H1 (cell line): ENCODE measurements around the gene TGFB1. TPM values are rescaled to one million over a fixed set of nuclear protein-coding genes. Genes with fewer than 3 reads are reported as not detected.

ENCODE experiments used
- CTCF ChIA-PET: fragments of 300-600 bp; sonication (Branson Sonifier 250); formaldehyde crosslinking; loops from one replicate; lab custom pipeline; 2021; ENCODE audit not compliant: partially characterized antibody; lab: Charles Lee
- POLR2A ChIA-PET: fragments of 300-600 bp; sonication (Branson Sonifier 250); formaldehyde crosslinking; loops from one replicate; lab custom pipeline; 2021; ENCODE audit warnings: inconsistent platforms; ENCODE audit not compliant: partially characterized antibody; lab: Charles Lee
- DNase-seq, 2 experiments: peaks; one replicate each; pipeline versions ENCODE4 v3.0.0 to v3.0.0-alpha.2; 2010 to 2022; ENCODE audit warnings: low spot score in 2 of 2, low read depth in 1 of 2, mixed read lengths in 1 of 2
- FAIRE-seq: peaks from 2 replicates; lab custom pipeline; 2011; peaks lifted over from hg19 to GRCh38; lab: Jason Lieb, UNC
- H2AFZ ChIP-seq: 2 replicates; pipeline ENCODE4 v1.8.1; 2012; ENCODE audit warnings: low read length, inconsistent platforms
- H2AK5ac ChIP-seq: 2 replicates; pipeline ENCODE4 v1.6.1; 2013; ENCODE audit warnings: low read depth, low read length
- H2BK120ac ChIP-seq: replicated peaks from 2 replicates; pipeline ENCODE3; 2013; ENCODE audit warnings: low read depth, low read length, inconsistent platforms
- H2BK12ac ChIP-seq: 2 replicates; pipeline ENCODE4 v1.6.1; 2013; ENCODE audit warnings: low read depth, low read length
- H2BK15ac ChIP-seq: 2 replicates; pipeline ENCODE4 v1.6.1; 2013; ENCODE audit warnings: low read length
- H2BK20ac ChIP-seq: 2 replicates; pipeline ENCODE4 v1.6.1; 2013; ENCODE audit warnings: low read length
- H2BK5ac ChIP-seq: 2 replicates; pipeline ENCODE4 v1.6.1; 2013; ENCODE audit warnings: low read depth, low read length
- H3K14ac ChIP-seq: 2 replicates; pipeline ENCODE4 v1.6.1; 2013; ENCODE audit warnings: inconsistent platforms; ENCODE audit not compliant: insufficient read length
- H3K18ac ChIP-seq: 2 replicates; pipeline ENCODE4 v1.6.1; 2013; ENCODE audit warnings: low read length; ENCODE audit errors: extremely low read depth
- H3K23ac ChIP-seq: 2 replicates; pipeline ENCODE4 v1.6.1; 2013; ENCODE audit warnings: inconsistent platforms; ENCODE audit not compliant: insufficient read length
- H3K23me2 ChIP-seq: 2 replicates; pipeline ENCODE4 v1.6.1; 2013; ENCODE audit warnings: low read depth, low read length
- H3K27ac ChIP-seq: 2 replicates; pipeline ENCODE4 v1.6.1; 2011; ENCODE audit warnings: low read depth, low read length, inconsistent platforms
- H3K27me3 ChIP-seq, 4 experiments: replicated peaks in 1 of 4; 1 replicate in 1 of 4; 2 replicates in 3 of 4; pipeline versions ENCODE4 v1.6.1 to v1.8.1; 2011 to 2013; ENCODE audit warnings: low read length in 3 of 4, mild to moderate bottlenecking in 3 of 4, inconsistent platforms in 2 of 4, mixed read lengths in 2 of 4, moderate library complexity in 1 of 4; ENCODE audit not compliant: control insufficient read depth in 3 of 4, insufficient read depth in 3 of 4; ENCODE audit errors: extremely low read depth in 1 of 4
- H3K36me3 ChIP-seq, 4 experiments: 2 replicates each; pipeline versions ENCODE4 v1.6.1 to v1.8.1; 2011 to 2013; ENCODE audit warnings: mild to moderate bottlenecking in 4 of 4, low read length in 3 of 4, moderate library complexity in 2 of 4, control low read depth in 1 of 4, inconsistent platforms in 1 of 4; ENCODE audit not compliant: insufficient read depth in 4 of 4, control insufficient read depth in 2 of 4
- H3K4ac ChIP-seq: replicated peaks from 2 replicates; pipeline ENCODE3; 2013; ENCODE audit warnings: low read length, low read depth, mixed read lengths, inconsistent platforms; ENCODE audit not compliant: insufficient read length
- H3K4me1 ChIP-seq, 4 experiments: replicated peaks in 1 of 4; 1 replicate in 1 of 4; 2 replicates in 3 of 4; pipeline versions ENCODE4 v1.6.1 to v1.8.1; 2011 to 2013; ENCODE audit warnings: low read length in 3 of 4, inconsistent platforms in 2 of 4, mixed read lengths in 1 of 4; ENCODE audit not compliant: insufficient read depth in 4 of 4, control insufficient read depth in 3 of 4
- H3K4me2 ChIP-seq, 2 experiments: 2 replicates each; pipeline versions ENCODE4 v1.6.1 to v1.8.1; 2011 to 2013; ENCODE audit warnings: low read depth in 2 of 2, low read length in 2 of 2, control low read depth in 1 of 2, inconsistent platforms in 1 of 2, mild to moderate bottlenecking in 1 of 2; ENCODE audit not compliant: insufficient read depth in 1 of 2
- H3K4me3 ChIP-seq, 4 experiments: fragments of 200-600, 300-600 bp in 1 of 4; sonication (generic), shearing (Covaris generic), sonication (Bioruptor Twin) in 1 of 4; 2 replicates each; pipeline versions ENCODE4 v1.5.1 to v1.8.1; 2011 to 2016; ENCODE audit warnings: low read length in 4 of 4, low read depth in 3 of 4, control low read depth in 2 of 4, inconsistent platforms in 2 of 4, mild to moderate bottlenecking in 2 of 4, mixed read lengths in 1 of 4, moderate library complexity in 1 of 4; ENCODE audit not compliant: insufficient read depth in 2 of 4; ENCODE audit errors: extremely low read depth in 1 of 4
- H3K56ac ChIP-seq: replicated peaks from 2 replicates; pipeline ENCODE3; 2013; ENCODE audit warnings: low read depth, mild to moderate bottlenecking, mixed read lengths, low read length, inconsistent platforms; ENCODE audit not compliant: insufficient read length
- H3K79me1 ChIP-seq: 2 replicates; pipeline ENCODE4 v1.6.1; 2013; ENCODE audit warnings: low read depth, low read length, control low read depth
- H3K79me2 ChIP-seq, 2 experiments: 2 replicates each; pipeline versions ENCODE4 v1.6.1 to v1.8.1; 2012 to 2013; ENCODE audit warnings: low read length in 2 of 2, mild to moderate bottlenecking in 2 of 2, inconsistent platforms in 1 of 2; ENCODE audit not compliant: insufficient read depth in 2 of 2, control insufficient read depth in 1 of 2
- H3K9ac ChIP-seq, 4 experiments: replicated peaks in 1 of 4; 1 replicate in 1 of 4; 2 replicates in 3 of 4; pipeline versions ENCODE4 v1.6.1 to v1.8.1; 2011 to 2013; ENCODE audit warnings: low read depth in 3 of 4, low read length in 3 of 4, control low read depth in 2 of 4, mild to moderate bottlenecking in 2 of 4, moderate library complexity in 2 of 4, inconsistent platforms in 1 of 4; ENCODE audit errors: extremely low read depth in 1 of 4
- H3K9me3 ChIP-seq, 2 experiments: 2 replicates each; pipeline versions ENCODE4 v1.6.1 to v1.8.1; 2012 to 2013; ENCODE audit warnings: mild to moderate bottlenecking in 2 of 2, moderate library complexity in 2 of 2, control low read depth in 1 of 2, inconsistent platforms in 1 of 2, low read depth in 1 of 2, low read length in 1 of 2, mixed read lengths in 1 of 2; ENCODE audit not compliant: insufficient read depth in 2 of 2
- H4K20me1 ChIP-seq, 2 experiments: replicated peaks in 1 of 2; 2 replicates each; pipeline versions ENCODE3 to v1.8.1; 2011 to 2013; ENCODE audit warnings: inconsistent platforms in 2 of 2, low read length in 2 of 2, mild to moderate bottlenecking in 1 of 2; ENCODE audit not compliant: insufficient read depth in 2 of 2, control insufficient read depth in 1 of 2
- H4K5ac ChIP-seq: 2 replicates; pipeline ENCODE4 v1.6.1; 2013; ENCODE audit warnings: low read length, low read depth, mixed read lengths, inconsistent platforms; ENCODE audit not compliant: insufficient read length
- H4K8ac ChIP-seq: 2 replicates; pipeline ENCODE4 v1.8.0; 2013; ENCODE audit warnings: mild to moderate bottlenecking, moderate library complexity, low read length, inconsistent platforms; ENCODE audit not compliant: insufficient read depth; ENCODE audit errors: extremely low read depth
- H4K91ac ChIP-seq: replicated peaks from 2 replicates; pipeline ENCODE3; 2013; ENCODE audit warnings: low read length, mixed read lengths, inconsistent platforms; ENCODE audit not compliant: insufficient read length
- CREB1 ChIP-seq: IDR thresholded peaks from 2 replicates; pipeline ENCODE4 v1.6.1; 2012; ENCODE audit warnings: inconsistent platforms
- MAFK ChIP-seq: IDR thresholded peaks from 2 replicates; pipeline ENCODE4 v1.6.1; 2012; ENCODE audit warnings: low read depth, mild to moderate bottlenecking, improper control_type of control experiment, low read length
- RXRA ChIP-seq: IDR thresholded peaks from 2 replicates; pipeline ENCODE4 v1.6.1; 2011; ENCODE audit warnings: low read depth, mild to moderate bottlenecking, low read length, moderate library complexity; ENCODE audit not compliant: insufficient read depth
- SIX5 ChIP-seq: IDR thresholded peaks from 2 replicates; pipeline ENCODE4 v1.6.1; 2011; ENCODE audit warnings: mild to moderate bottlenecking, low read depth, low read length
- WGBS, 2 experiments: shearing (Covaris generic) in 1 of 2; methylation state at CpG; one replicate each; pipeline versions ENCODE4 v1.1.6 to v1.1.7; 2013 to 2015; ENCODE audit warnings: low lambda C conversion rate in 2 of 2, mixed read lengths in 2 of 2, inconsistent platforms in 1 of 2, low coverage in 1 of 2, missing lambda C conversion rate in 1 of 2; ENCODE audit not compliant: insufficient replicate concordance in 2 of 2, insufficient coverage in 1 of 2, insufficient read length in 1 of 2; ENCODE audit errors: extremely low coverage in 1 of 2, missing lambda C conversion rate in 1 of 2; 5-methylcytosine and 5-hydroxymethylcytosine counted together
- polyA plus RNA-seq, 7 experiments: library from polyadenylated mRNA; depleted of rRNA in 3 of 7; stranded (reverse) in 5 of 7; unstranded in 2 of 7; fragments of >200 nt in 5 of 7; fragments of 200-250 nt in 2 of 7; gene quantifications; 1 replicate in 5 of 7; 2 replicates in 1 of 7; 4 replicates in 1 of 7; pipeline versions ENCODE4 v1.2.1 to v1.2.3, GENCODE V29; 2011 to 2013; ENCODE audit warnings: missing spikeins in 2 of 7, mixed read lengths in 2 of 7
- total RNA-seq: library from RNA; stranded (reverse); fragmentation: NEBNext Ultra II Directional; extraction: Animal tissue kit (Norgen Biotek cat#: 25700); gene quantifications from 2 replicates; pipeline ENCODE4 v1.2.1, GENCODE V29; 2021

TGFB1 gene
- total and polyA plus RNA-seq, 2 of the 8 experiments (the other 6 are each of a cell fraction or from before 2014, with no cell fraction given), result 1.7 to 10.6 TPM

DNA sequence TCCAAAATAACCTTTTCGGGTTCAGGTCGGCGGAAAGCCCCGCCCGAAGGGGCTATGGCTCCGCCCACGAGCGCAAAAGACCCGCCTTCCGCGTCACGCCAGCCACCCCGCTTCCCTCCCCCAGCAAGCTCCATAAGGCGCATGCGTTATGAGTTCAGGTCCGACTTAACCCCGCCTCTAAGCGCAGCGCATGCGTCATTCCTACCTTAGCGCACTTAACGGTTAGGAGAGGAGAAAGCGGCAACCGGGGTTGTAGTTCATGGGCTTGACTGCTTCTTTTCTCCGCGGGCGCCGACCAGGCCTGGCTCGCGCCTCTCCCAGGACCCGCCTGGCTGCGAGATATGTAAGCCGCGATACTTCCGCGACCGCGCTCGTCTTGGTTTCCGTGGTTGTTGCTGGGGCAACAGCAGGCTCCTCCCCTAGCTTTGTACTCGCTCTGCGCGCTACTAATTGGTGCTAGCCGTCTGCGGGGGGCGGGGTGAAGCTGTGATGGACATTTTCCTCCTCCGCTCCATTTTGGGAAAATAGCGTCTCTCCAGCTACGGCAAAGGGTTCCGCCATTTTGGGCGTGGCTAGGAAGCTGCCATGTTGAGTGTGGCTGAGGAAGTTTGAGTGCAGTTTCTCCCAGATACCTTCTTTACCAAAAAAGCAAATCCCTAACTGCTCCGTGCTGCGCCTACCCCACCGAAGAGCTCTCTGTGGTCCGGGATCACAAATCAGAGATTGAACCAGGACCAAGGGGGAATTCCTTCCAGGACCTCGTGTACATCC lies 10.2 kb upstream of the TGFB1 start, which contains the start of gene B9D2:
B9D2 (minus strand) TSS at position 397 of the 771 bp plus-strand sequence. CDS start 630 bp downstream, outside the sequence.
- peaks cover 0 to 6% (median 2%) of the 10 kb centered on the region in 4 experiments; a peak in 2 of 7 replicates for H3K4me1 ChIP-seq
- H4K8ac ChIP-seq, result peak within 1 kb of the TSS; percentile 98; the same call in 1 of the 2 replicates
- H2BK12ac ChIP-seq, result peak within 1 kb of the TSS; percentile 97
- peak within 1 kb of the TSS; percentile 82 to 83 for H3K4me2 ChIP-seq
- H3K23ac ChIP-seq, result no peak within 1 kb of the TSS
- peak within 1 kb of the TSS; percentile 95 for H2AK5ac ChIP-seq
- H2BK20ac ChIP-seq, result peak within 1 kb of the TSS; percentile 61; the same call in 1 of the 2 replicates
- peak within 1 kb of the TSS; percentile 93 for H3K18ac ChIP-seq
- no peaks in the 10 kb centered on the region for H3K36me3 ChIP-seq
- H4K91ac ChIP-seq, result peak within 1 kb of the TSS; percentile 1
- peak within 1 kb of the TSS; percentile 87 for H3K4ac ChIP-seq
- H2AFZ ChIP-seq, result peak within 1 kb of the TSS; percentile 97
- peak within 1 kb of the TSS; percentile 66 for H3K56ac ChIP-seq
- peak within 1 kb of the TSS; percentile 93 for H2BK5ac ChIP-seq
- H2BK15ac ChIP-seq, result peak within 1 kb of the TSS; percentile 61; the same call in 1 of the 2 replicates
- no peaks in the 10 kb centered on the region for H3K27me3 ChIP-seq
- no peaks in the 10 kb centered on the region for H4K20me1 ChIP-seq
- ChIA-PET CTCF (interaction anchor here (0.6 to 4.6 kb wide), 8 partner anchors 9 to 238 kb away, joined by 3 to 37 read pairs (median 4); partner anchors contain the start of genes TGFB1 and TMEM91), POLR2A (interaction anchor here (0.6 to 3.1 kb wide), 14 partner anchors 10 to 505 kb away, joined by 3 to 29 read pairs (median 5); partner anchors contain the start of genes B3GNT8, DMAC2, HNRNPUL1 and TGFB1)
- FAIRE-seq (peak; percentile 81), DNase-seq (peak; percentile 93 to 97)
- peaks cover 6% of the 10 kb centered on the region for H3K23me2 ChIP-seq
- WGBS, 2 experiments, result 3% methylated on average over 55 of the region's 56 CpGs; no CpG with 5 or more reads in 1 of the 2 experiments
- H4K5ac ChIP-seq, result peak within 1 kb of the TSS; percentile 91
- peak within 1 kb of the TSS; percentile 84 to 95 (median 90) for H3K4me3 ChIP-seq
- H3K79me2 ChIP-seq, result no peaks in the 10 kb centered on the region
- no peak within 1 kb of the TSS for H3K14ac ChIP-seq
- peak within 1 kb of the TSS; percentile 73 to 97 (median 96) for H3K9ac ChIP-seq
- peak within 1 kb of the TSS; percentile 98 for H3K27ac ChIP-seq
- peaks cover 6% of the 10 kb centered on the region for H3K79me1 ChIP-seq
- no peaks in the 10 kb centered on the region for H3K9me3 ChIP-seq
- peak within 1 kb of the TSS; percentile 11 for H2BK120ac ChIP-seq
- TF ChIP-seq MAFK, result no peak
- TF ChIP-seq SIX5, result peak; percentile 22; the same call in 1 of the 2 replicates
- no peak for TF ChIP-seq RXRA
- TF ChIP-seq CREB1, result peak; percentile 85
